Spleen (tissue), 11 donors: ENCODE results near the gene PIGU. TPM values are rescaled to one million over a fixed set of nuclear protein-coding genes. Genes with fewer than 3 reads are reported as not detected.
A peak's percentile ranks its signal among the peaks of the same experiment; 100 is the strongest.

Experiments used
- DNase-seq: peaks from one replicate; pipeline ENCODE4 v3.0.0-alpha.2; 2020
- H3K27ac ChIP-seq, 8 donors: fragments of 200-600 bp; sonication (generic) in 7 of 8; 1 replicate in 4 of 8; 2 replicates in 4 of 8; pipeline versions ENCODE4 v1.5.0 to v1.8.0; 2016 to 2021; ENCODE audit warnings: inconsistent platforms in 4 of 8, mild to moderate bottlenecking in 4 of 8, moderate library complexity in 1 of 8
- H3K27me3 ChIP-seq, 7 donors: fragments of 200-600 bp; sonication (generic) in 6 of 7; replicated peaks in 1 of 7; 1 replicate in 4 of 7; 2 replicates in 3 of 7; pipeline versions ENCODE4 v1.5.0 to v1.8.0; 2016 to 2021; ENCODE audit warnings: inconsistent platforms in 3 of 7, mild to moderate bottlenecking in 1 of 7
- H3K36me3 ChIP-seq, 6 donors: fragments of 200-600 bp; sonication (generic) in 5 of 6; 1 replicate in 4 of 6; 2 replicates in 2 of 6; pipeline versions ENCODE4 v1.5.0 to v1.8.0; 2016 to 2021; ENCODE audit warnings: inconsistent platforms in 2 of 6
- H3K4me1 ChIP-seq, 6 donors: fragments of 200-600 bp; sonication (generic) in 5 of 6; 1 replicate in 3 of 6; 2 replicates in 3 of 6; pipeline versions ENCODE4 v1.5.0 to v1.8.0; 2016 to 2021; ENCODE audit warnings: inconsistent platforms in 3 of 6
- H3K4me3 ChIP-seq, 8 donors: fragments of 200-600 bp; sonication (generic) in 7 of 8; 1 replicate in 4 of 8; 2 replicates in 4 of 8; pipeline versions ENCODE4 v1.5.0 to v1.8.0; 2016 to 2021; ENCODE audit warnings: inconsistent platforms in 4 of 8, mild to moderate bottlenecking in 4 of 8, moderate library complexity in 2 of 8
- H3K9me3 ChIP-seq, 8 donors: fragments of 200-600 bp; sonication (generic) in 7 of 8; 1 replicate in 4 of 8; 2 replicates in 4 of 8; pipeline versions ENCODE4 v1.5.0 to v1.8.0; 2016 to 2021; ENCODE audit warnings: inconsistent platforms in 4 of 8
- CTCF ChIP-seq, 11 experiments: fragments of 200-600 bp in 7 of 11; fragments of 450-650 bp in 4 of 11; sonication (generic) in 4 of 11; IDR thresholded peaks in 8 of 11; conservative IDR thresholded peaks in 3 of 11; 1 replicate in 7 of 11; 2 replicates in 4 of 11; pipeline versions ENCODE4 v1.4.0 to v1.8.0; 2016 to 2021; ENCODE audit warnings: antibody characterized with exemption in 11 of 11, inconsistent platforms in 4 of 11, mild to moderate bottlenecking in 1 of 11
- POLR2A ChIP-seq, 3 donors: fragments of 450-650 bp; IDR thresholded peaks; one replicate each; pipeline ENCODE4 v1.5.1; 2017; ENCODE audit warnings: antibody characterized with exemption in 3 of 3, mild to moderate bottlenecking in 1 of 3
- POLR2AphosphoS5 ChIP-seq, 3 donors: sonication (generic); formaldehyde crosslinking; IDR thresholded peaks; one replicate each; pipeline ENCODE4 v1.5.1; 2017; ENCODE audit warnings: antibody characterized with exemption in 3 of 3
- WGBS, 5 donors: extraction: QIAGEN DNeasy Blood & Tissue Kit in 3 of 5; methylation state at CpG; one replicate each; pipeline versions ENCODE4 v1.1.5 to v1.1.7; 2013 to 2018; 5-methylcytosine and 5-hydroxymethylcytosine counted together
- intact Hi-C: fragments of 100-400 bp; cut with DNase I; formaldehyde crosslinking; loops from one replicate; pipeline ENCODE4 v1.15.0; 2023; ENCODE audit warnings: low total_unique reads
- polyA plus RNA-seq, 3 donors: library from polyadenylated mRNA; stranded (reverse); fragments of 200-250 nt; gene quantifications; one replicate each; pipeline ENCODE4 v1.2.1, GENCODE V29; 2013
- total RNA-seq, 7 donors: library from RNA; depleted of rRNA in 3 of 7; stranded (reverse); fragments of >200 nt in 3 of 7; fragmentation: NEBNext Ultra II Directional in 4 of 7; extraction: Animal tissue kit (Norgen Biotek cat#: 25700) in 4 of 7; gene quantifications; one replicate each; pipeline versions ENCODE4 v1.1.0 to v1.2.1, GENCODE V29; 2016 to 2021
- donor health status: healthy with polysubstance abuse.
- donor health status: DM: no; HTN: no; CAD: no; lungs with moderate emphysema.
- donor health status: DM: no; HTN: no; CAD: no.
- donor health status: Bipolar disorder and iron deficiency.
- donor health status: healthy.
- donor health status: DM: no; HTN: no; CAD: no.
- donor health status: DM: yes; HTN: yes; CAD: no.

The PIGU gene
- total and polyA plus RNA-seq, 10 donors, result 10.0 to 20.4 (median 14.5) TPM

GRCh38 chr20:34578025-34578424, 98.9 kb downstream of the PIGU start:
- peaks cover 11 to 54% (median 36%) of the 10 kb centered on the region in 6 donors for H3K4me1 ChIP-seq
- H3K36me3 ChIP-seq, result peaks cover 0 to 49% (median 8%) of the 10 kb centered on the region in 6 donors
- H3K4me3 ChIP-seq, result no peak overlapping the region
- TF ChIP-seq CTCF (IDR thresholded peaks at IDR 0.05 in 8 of 11, conservative IDR thresholded peaks at IDR 0.05 in 3 of 11) (no peak), POLR2AphosphoS5 (IDR thresholded peaks at IDR 0.05) (no peak), POLR2A (IDR thresholded peaks at IDR 0.05) (no peak)
- intact Hi-C loops, result no loop called here
- WGBS, 5 donors, result 42 to 71% (median 50%) methylated on average over 2 of the region's 2 CpGs
- no peak for DNase-seq
- H3K9me3 ChIP-seq, result peaks cover 0 to 6% (median 0%) of the 10 kb centered on the region in 8 donors
- peak overlapping the region in 2 of 8 donors; percentile 20 to 39 for H3K27ac ChIP-seq
- H3K27me3 ChIP-seq, result no peaks in the 10 kb centered on the region

- 90 to 100% (median 94%) methylated on average over 4 of the region's 4 CpGs for WGBS, 5 donors
- Histone ChIP-seq H3K27ac (no peak overlapping the region), H3K4me1 (peaks cover 11 to 45% (median 30%) of the 10 kb centered on the region in 6 donors), H3K4me3 (no peak overlapping the region), H3K36me3 (peaks cover 0 to 53% (median 10%) of the 10 kb centered on the region in 6 donors), H3K27me3 (no peaks in the 10 kb centered on the region), H3K9me3 (peaks cover 0 to 6% (median 0%) of the 10 kb centered on the region in 8 donors)
- TF ChIP-seq POLR2AphosphoS5 (IDR thresholded peaks at IDR 0.05), result no peak
- TF ChIP-seq CTCF (IDR thresholded peaks at IDR 0.05 in 8 of 11, conservative IDR thresholded peaks at IDR 0.05 in 3 of 11), result no peak
- no peak for DNase-seq
- intact Hi-C loops, result no loop called here
Measured at GRCh38 chr20:34577061-34577460, 99.8 kb downstream of the PIGU start.

- peaks cover 0 to 59% (median 11%) of the 10 kb centered on the region in 6 donors for H3K36me3 ChIP-seq
- peaks cover 0 to 2% (median 0%) of the 10 kb centered on the region in 8 donors for H3K9me3 ChIP-seq
- H3K4me1 ChIP-seq, result peaks cover 6 to 40% (median 17%) of the 10 kb centered on the region in 6 donors
- DNase-seq, result no peak
- no peak overlapping the region for H3K27ac ChIP-seq
- no peak overlapping the region for H3K4me3 ChIP-seq
- no peaks in the 10 kb centered on the region for H3K27me3 ChIP-seq
- intact Hi-C loops, result no loop called here
- TF ChIP-seq POLR2AphosphoS5 (IDR thresholded peaks at IDR 0.05) (no peak), CTCF (IDR thresholded peaks at IDR 0.05 in 8 of 11, conservative IDR thresholded peaks at IDR 0.05 in 3 of 11) (no peak), POLR2A (IDR thresholded peaks at IDR 0.05) (no peak)
- WGBS, 5 donors, result 96 to 98% (median 96%) methylated on average over 4 of the region's 4 CpGs
Measured at GRCh38 chr20:34575756-34576155, 101.1 kb downstream of the PIGU start.

- intact Hi-C loops, result no loop called here
- Histone ChIP-seq H3K27ac (no peak overlapping the region), H3K4me3 (no peak overlapping the region), H3K36me3 (peaks cover 0 to 62% (median 11%) of the 10 kb centered on the region in 6 donors), H3K4me1 (peaks cover 3 to 38% (median 13%) of the 10 kb centered on the region in 6 donors), H3K27me3 (no peaks in the 10 kb centered on the region), H3K9me3 (no peaks in the 10 kb centered on the region)
- 92 to 97% (median 96%) methylated on average over 5 of the region's 5 CpGs for WGBS, 5 donors
- TF ChIP-seq POLR2A (IDR thresholded peaks at IDR 0.05) (no peak), CTCF (IDR thresholded peaks at IDR 0.05 in 8 of 11, conservative IDR thresholded peaks at IDR 0.05 in 3 of 11) (no peak), POLR2AphosphoS5 (IDR thresholded peaks at IDR 0.05) (no peak)
- DNase-seq, result no peak
Measured at GRCh38 chr20:34575271-34575670, 101.6 kb downstream of the PIGU start.
